Measurements from ENCODE around the gene PDCD2L.

- no peak for TF ChIP-seq CTCF (IDR thresholded peaks at IDR 0.05)
- no peak for TF ChIP-seq POLR2A (IDR thresholded peaks at IDR 0.05)
Observed at GRCh38 chr19:34363094-34363493, 41.1 kb upstream of the PDCD2L start.
